ENCODE data around the gene ZSCAN5A. TPM values are rescaled to one million over a fixed set of nuclear protein-coding genes. Genes with fewer than 3 reads are reported as not detected.

The ZSCAN5A gene
- total and polyA plus RNA-seq, 10 of the 15 experiments (the other 5 are each of a cell fraction or from before 2014, with no cell fraction given), result 5.5 to 12.0 (median 8.7) TPM

GRCh38 chr19:56333506-56333905 lies 18.9 kb upstream of the ZSCAN5A start:
- Histone ChIP-seq H3K4me3 (no peak overlapping the region), H3K9me3 (replicated peaks; ENCODE audit: control insufficient read depth, insufficient read depth, low read length) (no peaks in the 10 kb centered on the region), H3K27ac (ENCODE audit: control insufficient read depth, insufficient read depth) (no peak overlapping the region), H3K4me2 (ENCODE audit: control insufficient read depth, insufficient read depth) (no peak overlapping the region), H2AFZ (ENCODE audit: control insufficient read depth, low read depth, low read length) (no peak overlapping the region), H3K4me1 (ENCODE audit: control insufficient read depth, insufficient read depth, low read length) (no peaks in the 10 kb centered on the region), H3K27me3 (replicated peaks in 1 of 2; ENCODE audit: control insufficient read depth in 2 of 2, insufficient read depth in 2 of 2, low read length in 1 of 2) (no peaks in the 10 kb centered on the region), H4K20me1 (ENCODE audit: control insufficient read depth, insufficient read depth) (no peaks in the 10 kb centered on the region), H3K9ac (ENCODE audit: control insufficient read depth, insufficient read depth, low read length) (no peak overlapping the region), H3K79me2 (ENCODE audit: control insufficient read depth, insufficient read depth, low read length) (no peaks in the 10 kb centered on the region), H3K36me3 (ENCODE audit: control insufficient read depth in 2 of 2, insufficient read depth in 2 of 2, low read length in 1 of 2) (no peaks in the 10 kb centered on the region)
- intact Hi-C loops (cut with micrococcal nuclease; ENCODE audit: unreplicated experiment) (loop anchor here (1.0 to 5.0 kb wide), 5 partner anchors 80 to 701 kb away; partner anchors contain the start of gene EPN1), in situ Hi-C loops (cut with MboI) (loop anchor here (5.0 kb wide), 1 partner anchor 81 kb away; no protein-coding TSS in a partner anchor)
- no peak for DNase-seq (ENCODE audit: low read depth, low spot score)
- ATAC-seq, result peak; percentile 86
- no peak for FAIRE-seq
- no TSS peak for BruUV-seq (replicated peaks)
- POLR2A ChIA-PET, result no interaction called here
- SMC1A ChIA-PET (ENCODE audit: uncharacterized antibody, unreplicated experiment), result interaction anchor here (0.7 to 4.3 kb wide), 23 partner anchors 8 to 701 kb away, joined by 3 to 82 read pairs (median 4); partner anchors contain the start of gene EDDM13
- RAD21 ChIA-PET (ENCODE audit: unreplicated experiment), result interaction anchor here (0.6 to 4.4 kb wide), 17 partner anchors 15 to 726 kb away, joined by 3 to 106 read pairs (median 10); partner anchors contain the start of gene ZSCAN5A
- CTCF ChIA-PET, result interaction anchor here (0.7 to 5.6 kb wide), 38 partner anchors 9 to 701 kb away, joined by 3 to 185 read pairs (median 5); partner anchors contain the start of gene ZSCAN5A
- no peak for TF ChIP-seq ASH2L (IDR thresholded peaks at IDR 0.05; ENCODE audit: borderline replicate concordance, low read depth)
- no peak for TF ChIP-seq KDM1A (IDR thresholded peaks at IDR 0.05; ENCODE audit: borderline replicate concordance)
- TF ChIP-seq BCLAF1 (IDR thresholded peaks at IDR 0.05), result no peak
- TF ChIP-seq CHD2 (IDR thresholded peaks at IDR 0.05; ENCODE audit: borderline replicate concordance, low read depth, low read length), result no peak
- TF ChIP-seq BHLHE40 (IDR thresholded peaks at IDR 0.05; ENCODE audit: borderline replicate concordance in 1 of 2, low read depth in 2 of 2, low read length in 1 of 2), result no peak
- no peak for TF ChIP-seq TBL1XR1 (IDR thresholded peaks at IDR 0.05; ENCODE audit: low read depth, low read length)
- TF ChIP-seq SMC3 (IDR thresholded peaks at IDR 0.05; ENCODE audit: borderline replicate concordance, low read length), result peak; percentile 81
- TF ChIP-seq CEBPZ (IDR thresholded peaks at IDR 0.05; ENCODE audit: low read depth, low read length), result no peak
- TF ChIP-seq SREBF1 (IDR thresholded peaks at IDR 0.05; ENCODE audit: low read length), result no peak
- 0 out of 2 replicates have a peak, but pooled peaks have one; percentile 23 for TF ChIP-seq ZNF592 (IDR thresholded peaks at IDR 0.05)
- no peak for TF ChIP-seq NRF1 (conservative IDR thresholded peaks at IDR 0.05; ENCODE audit: low read depth, low read length)
- 0 out of 2 replicates have a peak, but pooled peaks have one; percentile 21 for TF ChIP-seq FOXM1 (IDR thresholded peaks at IDR 0.05; ENCODE audit: low read depth, low read length)
- no peak for TF ChIP-seq SPI1 (IDR thresholded peaks at IDR 0.05; ENCODE audit: borderline replicate concordance, insufficient read depth, low read depth, low read length)
- TF ChIP-seq IKZF2 (IDR thresholded peaks at IDR 0.05), result no peak

Data from GM12878 (cell line).